Dendritic cell treated with granulocyte-macrophage colony-stimulating factor and Interleukin-4, amounts not matched to agents 40 ng/mL and 50 ng/mL, for 4 days (primary cell): ENCODE data around the gene NKD2.
"Not testable (repeated sequence)": the region's sequence is repeated elsewhere in the genome, so short reads cannot be mapped to it uniquely, and the experiment has no call there.

ENCODE experiments used
- H3K27ac Mint-ChIP-seq: one replicate; pipeline ENCODE4 v1.8.0; 2022; ENCODE audit warnings: mild to moderate bottlenecking, mixed read lengths
- H3K27me3 Mint-ChIP-seq: one replicate; pipeline ENCODE4 v1.8.0; 2022; ENCODE audit warnings: mild to moderate bottlenecking, mixed read lengths
- H3K36me3 Mint-ChIP-seq: one replicate; pipeline ENCODE4 v1.8.0; 2022; ENCODE audit warnings: low read depth, mixed read lengths
- H3K4me1 Mint-ChIP-seq: one replicate; pipeline ENCODE4 v1.8.0; 2022; ENCODE audit warnings: low read depth, mixed read lengths
- H3K4me3 Mint-ChIP-seq: one replicate; pipeline ENCODE4 v1.8.0; 2022; ENCODE audit warnings: mild to moderate bottlenecking, moderate library complexity, mixed read lengths
- H3K9me3 Mint-ChIP-seq: one replicate; pipeline ENCODE4 v1.8.0; 2022; ENCODE audit warnings: mixed read lengths
- intact Hi-C: fragments of 100-400 bp; cut with micrococcal nuclease; formaldehyde crosslinking; loops from one replicate; pipeline ENCODE4 v1.15.0; 2022

NKD2 gene

DNA sequence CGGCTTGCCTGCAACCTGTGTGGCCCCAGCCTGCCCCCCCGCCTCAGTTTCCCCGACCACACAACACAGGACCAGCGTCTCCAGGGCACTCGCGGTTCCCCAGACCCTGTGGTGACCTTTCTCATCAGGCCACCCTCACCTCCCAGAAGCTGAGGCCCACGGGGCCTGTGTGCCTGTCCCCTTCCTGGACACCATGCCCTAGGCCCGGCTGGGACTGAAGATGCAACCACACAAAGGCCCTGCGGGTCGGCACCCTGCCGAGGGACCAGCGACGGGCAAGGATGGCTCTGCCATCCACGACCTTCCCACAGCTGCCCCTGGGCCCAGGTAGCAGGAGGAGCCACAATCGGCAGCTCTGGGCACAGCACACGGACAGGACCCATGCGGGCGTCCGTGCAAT lies 68.4 kb downstream of the NKD2 start:
- no peaks in the 10 kb centered on the region for H3K27me3 Mint-ChIP-seq
- no peak overlapping the region for H3K4me3 Mint-ChIP-seq
- H3K9me3 Mint-ChIP-seq = no peaks in the 10 kb centered on the region
- peaks cover 8% of the 10 kb centered on the region for H3K4me1 Mint-ChIP-seq
- H3K36me3 Mint-ChIP-seq = peaks cover 89% of the 10 kb centered on the region
- intact Hi-C loops = no loop called here
- no peak overlapping the region for H3K27ac Mint-ChIP-seq

DNA sequence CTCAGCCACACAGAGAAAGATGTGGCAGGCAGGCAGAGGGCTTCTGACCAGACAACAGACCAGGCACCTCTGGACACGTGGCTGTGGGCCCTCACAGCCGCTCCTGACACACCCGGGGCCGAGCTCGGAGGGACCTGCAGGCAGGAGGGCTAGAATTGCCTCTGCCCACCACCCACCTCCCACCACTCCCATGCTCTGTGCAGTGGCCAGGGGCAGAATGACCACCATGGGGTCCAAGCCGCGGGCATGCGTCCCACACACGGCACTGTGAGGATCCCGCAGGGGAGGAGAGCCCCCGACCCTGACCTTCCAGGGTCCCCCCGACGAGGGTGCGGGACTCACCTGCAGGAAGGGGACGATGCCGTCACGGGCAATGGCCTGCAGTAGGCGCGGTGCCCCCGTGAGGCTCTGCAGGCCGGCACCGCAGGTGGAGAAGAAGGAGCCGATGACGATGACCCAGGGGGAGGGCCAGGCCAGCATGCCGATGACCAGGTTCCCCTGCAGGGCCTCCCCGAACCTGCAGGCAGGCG lies 69.0 kb downstream of the NKD2 start:
- Mint-ChIP-seq H3K36me3 (peaks cover 89% of the 10 kb centered on the region), H3K9me3 (no peaks in the 10 kb centered on the region), H3K27ac (no peak overlapping the region), H3K27me3 (no peaks in the 10 kb centered on the region), H3K4me1 (peaks cover 8% of the 10 kb centered on the region), H3K4me3 (no peak overlapping the region)
- intact Hi-C loops = no loop called here

DNA sequence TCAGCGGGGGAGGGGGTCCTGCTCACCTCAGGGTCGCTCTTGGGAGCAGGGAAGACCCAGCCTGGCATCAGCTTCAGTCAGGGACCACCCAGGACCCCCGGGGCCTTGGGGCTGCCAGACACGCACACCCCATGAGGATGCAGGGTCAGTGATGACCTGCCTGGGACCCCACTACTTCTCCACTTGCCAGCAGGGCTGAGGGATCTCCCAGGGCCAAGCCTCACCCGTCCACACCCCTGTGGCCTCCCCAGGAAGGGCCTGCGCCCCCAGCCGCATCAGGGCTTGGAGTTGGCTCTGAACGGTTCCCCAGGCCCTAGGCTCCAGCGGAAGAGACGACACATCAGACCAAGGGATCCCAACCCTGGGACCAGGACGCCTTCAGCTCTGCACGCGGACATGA lies 69.6 kb downstream of the NKD2 start:
- peaks cover 11% of the 10 kb centered on the region for H3K4me1 Mint-ChIP-seq
- no peak overlapping the region for H3K27ac Mint-ChIP-seq
- intact Hi-C loops = no loop called here
- H3K36me3 Mint-ChIP-seq = peaks cover 92% of the 10 kb centered on the region
- H3K27me3 Mint-ChIP-seq = no peaks in the 10 kb centered on the region
- H3K4me3 Mint-ChIP-seq = no peak overlapping the region
- H3K9me3 Mint-ChIP-seq = no peaks in the 10 kb centered on the region

DNA sequence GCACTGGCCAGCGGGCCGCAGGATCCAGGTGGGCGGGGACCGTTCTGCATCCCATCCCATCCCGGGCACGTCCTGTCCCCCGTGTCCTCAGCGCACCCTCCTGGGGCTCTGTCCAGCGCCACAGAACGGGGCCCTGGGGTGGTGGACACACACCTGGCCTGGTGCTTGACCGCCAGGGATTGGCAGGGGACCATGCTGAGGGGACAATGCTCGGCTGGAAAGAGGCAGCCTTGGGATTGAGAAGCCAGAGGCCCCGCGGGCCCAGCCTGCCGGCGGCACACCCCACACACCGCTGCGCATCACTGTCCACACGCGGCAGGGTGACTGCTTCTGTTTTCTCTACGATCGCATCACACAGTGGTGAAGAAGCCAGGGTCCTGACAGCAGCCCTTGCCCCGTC lies 70.2 kb downstream of the NKD2 start:
- Mint-ChIP-seq H3K27ac (no peak overlapping the region), H3K9me3 (no peaks in the 10 kb centered on the region), H3K4me1 (peaks cover 16% of the 10 kb centered on the region), H3K27me3 (no peaks in the 10 kb centered on the region), H3K4me3 (no peak overlapping the region), H3K36me3 (peaks cover 92% of the 10 kb centered on the region)
- intact Hi-C loops = no loop called here

DNA sequence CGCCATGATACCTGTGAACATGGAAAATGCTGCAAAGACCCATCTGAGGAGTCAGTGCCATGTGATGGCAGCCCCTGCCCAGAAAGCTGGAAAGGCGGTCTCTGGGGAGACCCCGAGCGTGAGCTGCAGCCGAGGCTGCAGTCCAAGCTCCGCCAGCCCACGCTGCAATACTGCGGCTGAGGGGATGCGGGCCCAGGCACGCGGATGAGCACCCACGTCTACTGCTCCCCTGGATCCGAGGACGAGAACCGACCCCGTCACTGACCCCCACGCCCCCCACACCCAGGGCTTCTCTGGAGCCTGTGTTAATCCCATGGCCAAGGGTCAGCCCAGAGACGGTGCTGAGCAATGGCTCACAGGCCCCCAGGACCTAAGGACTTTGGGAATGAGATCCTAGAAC lies 70.9 kb downstream of the NKD2 start:
- Mint-ChIP-seq H3K27me3 (no peaks in the 10 kb centered on the region), H3K4me1 (peaks cover 21% of the 10 kb centered on the region), H3K4me3 (no peak overlapping the region), H3K9me3 (no peaks in the 10 kb centered on the region), H3K27ac (no peak overlapping the region), H3K36me3 (peaks cover 92% of the 10 kb centered on the region)
- intact Hi-C loops = no loop called here

DNA sequence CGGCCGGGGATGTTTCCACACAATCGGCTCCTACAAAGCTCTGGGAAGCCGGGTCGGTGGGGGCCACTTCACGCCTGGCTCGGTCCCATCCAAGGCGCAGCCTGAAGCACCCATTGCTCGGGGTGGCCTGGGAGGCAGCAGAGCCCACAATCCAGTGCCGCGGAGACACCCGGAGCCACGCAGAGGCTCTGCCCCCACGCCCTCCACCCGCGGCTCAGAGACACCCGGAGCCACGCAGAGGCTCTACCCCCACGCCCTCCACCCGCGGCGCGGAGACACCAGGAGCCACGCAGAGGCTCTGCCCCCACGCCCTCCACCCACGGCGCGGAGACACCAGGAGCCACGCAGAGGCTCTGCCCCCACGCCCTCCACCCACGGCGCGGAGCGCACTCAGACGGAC lies 71.4 kb downstream of the NKD2 start:
- no peaks in the 10 kb centered on the region for H3K9me3 Mint-ChIP-seq
- H3K27me3 Mint-ChIP-seq = no peaks in the 10 kb centered on the region
- no peak overlapping the region for H3K4me3 Mint-ChIP-seq
- H3K27ac Mint-ChIP-seq = no peak overlapping the region
- peaks cover 92% of the 10 kb centered on the region for H3K36me3 Mint-ChIP-seq
- intact Hi-C loops = no loop called here
- peaks cover 24% of the 10 kb centered on the region for H3K4me1 Mint-ChIP-seq

DNA sequence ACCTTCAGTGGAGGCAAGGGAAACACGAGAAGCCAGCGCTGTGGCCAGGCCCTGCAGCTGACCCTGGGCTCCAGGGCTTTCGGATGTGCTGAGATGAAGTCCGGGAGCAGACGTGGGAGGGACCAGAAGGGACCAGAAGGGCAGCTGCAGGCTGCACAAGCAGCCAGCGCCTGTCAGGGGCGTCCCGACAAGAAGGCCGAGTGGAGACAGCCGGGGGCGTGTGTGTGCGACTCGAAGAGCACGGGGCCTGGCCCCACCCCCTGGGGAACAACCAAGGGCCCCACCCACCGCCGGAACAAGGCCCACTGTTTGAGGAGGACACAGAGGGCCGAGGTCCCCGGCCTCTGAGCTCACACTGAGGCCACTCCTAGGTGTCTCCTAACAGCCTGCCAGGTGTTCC lies 71.8 kb downstream of the NKD2 start:
- Mint-ChIP-seq H3K9me3 (no peaks in the 10 kb centered on the region), H3K4me3 (no peak overlapping the region)
- intact Hi-C loops = no loop called here

DNA sequence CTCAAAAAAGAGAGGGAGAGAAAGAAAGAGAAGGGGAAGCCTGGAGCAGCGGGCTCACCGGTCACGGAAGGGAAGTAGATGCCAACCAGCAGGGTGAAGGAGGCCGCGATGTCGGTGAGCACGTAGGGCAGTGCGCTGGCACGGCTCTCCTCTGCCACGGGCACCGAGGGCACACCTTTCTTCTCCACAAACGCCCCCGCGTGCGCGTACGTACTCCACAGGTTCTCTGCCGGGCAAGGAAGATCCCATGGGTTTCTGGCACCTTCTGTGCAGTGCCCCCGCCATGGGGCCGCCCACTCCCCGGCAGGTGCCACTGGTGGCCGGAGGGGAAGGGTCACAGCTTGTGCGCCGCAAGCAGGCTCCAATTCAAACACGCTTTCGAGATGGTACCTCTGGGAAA lies 72.9 kb downstream of the NKD2 start:
- no peaks in the 10 kb centered on the region for H3K27me3 Mint-ChIP-seq
- peak overlapping the region; percentile 82 for H3K27ac Mint-ChIP-seq
- intact Hi-C loops = no loop called here
- H3K36me3 Mint-ChIP-seq = peaks cover 92% of the 10 kb centered on the region
- no peak overlapping the region for H3K4me3 Mint-ChIP-seq
- H3K9me3 Mint-ChIP-seq = no peaks in the 10 kb centered on the region
- peaks cover 24% of the 10 kb centered on the region for H3K4me1 Mint-ChIP-seq

More for the DNA sequence above, 71.8 kb downstream of the NKD2 start:
- peak overlapping the region; percentile 82 for H3K27ac Mint-ChIP-seq
- peaks cover 92% of the 10 kb centered on the region for H3K36me3 Mint-ChIP-seq
- no peaks in the 10 kb centered on the region for H3K27me3 Mint-ChIP-seq
- peaks cover 24% of the 10 kb centered on the region for H3K4me1 Mint-ChIP-seq

DNA sequence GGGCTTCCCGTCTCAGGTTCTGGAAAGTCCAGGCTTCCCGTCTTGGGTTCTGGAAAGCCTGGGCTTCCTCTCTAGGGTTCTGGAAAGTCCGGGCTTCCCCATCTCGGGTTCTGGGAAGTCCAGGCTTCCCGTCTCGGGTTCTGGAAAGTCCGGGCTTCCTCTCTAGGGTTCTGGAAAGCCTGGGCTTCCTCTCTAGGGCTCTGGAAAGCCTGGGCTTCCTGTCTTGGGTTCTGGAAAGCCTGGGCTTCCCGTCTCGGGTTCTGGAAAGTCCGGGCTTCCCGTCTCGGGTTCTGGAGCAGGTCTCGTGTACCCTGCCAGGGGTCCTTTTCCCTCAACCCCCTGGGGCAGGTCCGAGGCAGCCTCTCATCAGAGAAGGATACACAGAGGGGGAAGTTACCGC lies 74.4 kb downstream of the NKD2 start:
- H3K9me3 Mint-ChIP-seq, H3K4me3 Mint-ChIP-seq, intact Hi-C loops, H3K27me3 Mint-ChIP-seq: not testable (repeated sequence)
- Mint-ChIP-seq H3K27ac (peak overlapping the region; percentile 81), H3K36me3 (peaks cover 92% of the 10 kb centered on the region), H3K4me1 (peaks cover 24% of the 10 kb centered on the region)

DNA sequence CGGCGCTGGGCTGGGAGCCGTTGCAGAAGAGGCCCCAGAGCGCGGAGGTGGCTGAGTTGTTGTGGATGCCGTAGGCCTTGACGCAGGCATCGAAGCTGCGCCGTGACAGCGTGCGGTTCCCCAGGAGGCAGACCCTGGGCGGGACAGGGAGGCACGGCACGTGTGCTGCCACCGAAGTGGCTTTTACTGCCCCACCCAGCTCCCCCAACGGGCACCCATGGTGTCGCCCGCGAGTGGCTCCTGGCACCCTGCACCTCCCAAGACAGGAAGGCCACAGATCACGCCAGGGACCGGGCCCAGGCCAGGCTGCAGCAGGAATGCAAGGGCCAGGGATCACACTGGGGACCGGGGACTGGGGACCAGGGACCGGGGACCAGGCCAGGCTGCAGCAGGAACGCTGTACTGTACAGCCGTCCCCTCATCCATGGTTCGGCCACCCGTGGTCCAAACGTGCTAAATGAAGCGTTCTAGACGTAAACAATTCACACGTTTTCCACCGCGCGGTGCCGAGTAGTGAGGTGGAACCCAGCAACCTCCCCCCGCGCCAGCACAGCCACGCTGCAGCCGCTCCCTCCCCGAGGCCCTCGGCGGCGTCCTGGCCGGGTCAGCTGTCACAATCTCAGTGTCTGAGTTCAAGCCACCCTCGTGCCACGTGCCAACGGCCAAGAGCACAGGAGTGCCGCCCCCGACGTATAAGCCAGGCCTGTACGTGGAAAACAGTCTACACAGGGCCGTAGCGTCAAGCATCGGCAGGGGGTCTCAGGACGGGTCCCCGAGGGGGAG lies 75.4 kb downstream of the NKD2 start:
- H3K4me3 Mint-ChIP-seq = no peak overlapping the region
- H3K27me3 Mint-ChIP-seq = no peaks in the 10 kb centered on the region
- H3K27ac Mint-ChIP-seq = peak overlapping the region; percentile 81
- peaks cover 92% of the 10 kb centered on the region for H3K36me3 Mint-ChIP-seq
- intact Hi-C loops = no loop called here
- H3K4me1 Mint-ChIP-seq = peaks cover 24% of the 10 kb centered on the region
- no peaks in the 10 kb centered on the region for H3K9me3 Mint-ChIP-seq

DNA sequence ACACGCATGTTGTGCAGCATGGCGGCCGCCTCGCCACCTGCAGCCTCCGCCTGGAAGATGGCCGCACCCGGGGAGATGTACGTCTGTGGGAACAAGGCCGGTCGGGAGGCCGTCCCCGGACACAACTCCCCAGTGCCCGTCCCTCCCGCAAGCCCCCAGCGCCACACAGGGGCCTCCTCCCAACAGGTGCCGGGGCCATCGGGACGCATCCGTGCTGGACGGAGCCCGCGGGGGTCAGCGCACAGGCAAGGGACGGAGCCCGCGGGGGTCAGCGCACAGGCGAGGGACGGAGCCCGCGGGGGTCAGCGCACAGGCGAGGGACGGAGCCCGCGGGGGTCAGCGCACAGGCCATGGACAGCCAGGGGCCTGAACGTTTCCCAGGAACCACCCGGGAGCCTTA lies 76.8 kb downstream of the NKD2 start:
- Mint-ChIP-seq H3K4me3 (no peak overlapping the region), H3K27ac (peak overlapping the region; percentile 81), H3K27me3 (no peaks in the 10 kb centered on the region), H3K9me3 (no peaks in the 10 kb centered on the region), H3K4me1 (peaks cover 24% of the 10 kb centered on the region), H3K36me3 (peaks cover 92% of the 10 kb centered on the region)
- intact Hi-C loops = no loop called here

DNA sequence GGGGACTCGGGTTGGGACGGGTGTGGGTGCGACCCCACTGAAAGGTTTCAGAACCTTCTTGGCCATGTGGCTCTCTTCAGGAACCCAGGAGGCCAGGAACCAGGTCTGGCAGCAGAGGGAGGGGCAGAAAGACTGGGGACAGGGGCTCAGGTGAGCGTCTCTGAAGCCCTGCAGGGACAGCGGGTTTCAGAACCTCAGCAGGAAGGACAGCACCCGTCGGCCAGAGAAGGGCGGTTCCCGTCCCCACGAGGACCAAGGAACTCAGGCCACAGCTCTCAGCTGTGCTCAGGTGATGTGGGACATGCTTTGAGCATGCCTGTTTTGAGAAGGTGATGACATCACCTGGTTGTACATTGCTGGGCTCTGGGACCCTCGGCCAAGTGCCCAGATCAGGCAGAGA lies 77.5 kb downstream of the NKD2 start:
- Mint-ChIP-seq H3K4me1 (peaks cover 18% of the 10 kb centered on the region), H3K27ac (peak overlapping the region; percentile 47), H3K36me3 (peaks cover 92% of the 10 kb centered on the region)

DNA sequence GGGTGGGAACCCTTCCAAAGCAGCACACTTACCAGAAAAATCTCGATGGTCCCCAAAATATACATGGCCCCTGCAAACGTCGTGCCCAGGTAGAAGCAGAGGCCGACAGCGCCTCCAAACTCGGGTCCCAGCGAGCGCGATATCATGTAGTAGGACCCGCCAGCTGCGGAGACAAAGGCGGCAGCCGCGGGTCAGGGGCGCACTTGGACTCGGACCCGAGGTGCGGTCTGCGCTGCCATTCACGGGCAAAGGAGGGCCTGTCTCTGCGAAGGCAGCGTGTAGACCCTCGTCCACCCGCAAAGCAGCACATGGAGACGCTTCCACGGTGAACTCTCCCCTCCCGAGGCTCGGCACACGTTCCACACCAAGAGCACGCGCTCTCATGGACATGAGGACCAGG lies 78.3 kb downstream of the NKD2 start:
- Mint-ChIP-seq H3K4me1 (peaks cover 16% of the 10 kb centered on the region), H3K36me3 (peaks cover 92% of the 10 kb centered on the region), H3K27ac (no peak overlapping the region), H3K4me3 (no peak overlapping the region), H3K9me3 (no peaks in the 10 kb centered on the region), H3K27me3 (no peaks in the 10 kb centered on the region)
- intact Hi-C loops = no loop called here

More for the DNA sequence above, 77.5 kb downstream of the NKD2 start:
- no peaks in the 10 kb centered on the region for H3K9me3 Mint-ChIP-seq
- no peak overlapping the region for H3K4me3 Mint-ChIP-seq
- intact Hi-C loops = no loop called here
- H3K27me3 Mint-ChIP-seq = no peaks in the 10 kb centered on the region

DNA sequence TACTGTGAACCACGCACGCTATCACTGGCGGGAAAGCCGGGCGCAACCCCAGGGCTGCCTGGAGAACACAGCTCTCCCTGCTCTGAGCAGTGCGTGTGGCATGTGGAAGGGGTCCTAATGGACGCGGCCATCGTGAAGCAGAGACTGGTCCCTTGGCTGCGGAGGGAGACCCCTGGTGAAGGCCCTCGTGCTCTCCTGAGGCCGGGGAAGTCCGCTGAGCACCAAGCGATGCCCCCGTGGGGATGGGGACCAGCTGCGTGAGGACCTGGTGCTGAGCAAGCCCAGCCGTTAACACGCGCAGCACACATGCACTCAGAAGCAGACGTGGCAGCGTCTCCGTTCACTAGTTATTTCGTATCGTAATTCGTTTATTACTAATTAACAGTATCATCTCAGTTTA lies 78.8 kb downstream of the NKD2 start:
- intact Hi-C loops = no loop called here
- Mint-ChIP-seq H3K27ac (no peak overlapping the region), H3K36me3 (peaks cover 96% of the 10 kb centered on the region), H3K4me3 (no peak overlapping the region), H3K9me3 (no peaks in the 10 kb centered on the region), H3K4me1 (peaks cover 16% of the 10 kb centered on the region), H3K27me3 (no peaks in the 10 kb centered on the region)

DNA sequence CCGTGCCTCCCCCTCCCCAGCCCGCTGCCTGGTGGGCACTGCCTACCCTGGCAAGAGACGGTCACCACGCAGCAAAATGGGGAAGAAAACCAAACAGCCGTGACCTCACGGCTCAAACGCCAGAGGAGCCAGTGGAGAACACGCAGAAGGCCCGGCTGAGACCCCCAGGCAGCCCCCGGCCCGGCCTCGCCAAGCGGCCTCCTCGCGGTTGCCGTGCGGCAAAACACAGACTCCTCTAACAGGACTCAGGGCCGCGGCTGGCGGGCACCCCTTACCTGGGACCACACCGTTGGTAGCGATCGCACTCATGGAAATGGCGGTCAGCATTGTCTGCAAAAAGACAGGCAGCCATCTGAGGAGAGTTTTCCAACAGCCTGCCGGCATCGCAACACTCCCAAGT lies 79.4 kb downstream of the NKD2 start:
- peaks cover 100% of the 10 kb centered on the region for H3K36me3 Mint-ChIP-seq
- H3K27ac Mint-ChIP-seq = no peak overlapping the region
- no peaks in the 10 kb centered on the region for H3K27me3 Mint-ChIP-seq
- no peak overlapping the region for H3K4me3 Mint-ChIP-seq
- intact Hi-C loops = no loop called here
- no peaks in the 10 kb centered on the region for H3K9me3 Mint-ChIP-seq
- H3K4me1 Mint-ChIP-seq = peaks cover 14% of the 10 kb centered on the region
